Tibial nerve (tissue), 4 donors: ENCODE data around the gene MAGI1. TPM values are rescaled to one million over a fixed set of nuclear protein-coding genes. Genes with fewer than 3 reads are reported as not detected.
A peak's percentile ranks its signal among the peaks of the same experiment; 100 is the strongest.
"Not testable (repeated sequence)": the region's sequence is repeated elsewhere in the genome, so short reads cannot be mapped to it uniquely, and the experiment has no call there.

Experiments used
- DNase-seq, 2 donors: peaks; one replicate each; pipeline ENCODE4 v3.0.0-alpha.2; 2019; ENCODE audit warnings: low spot score in 2 of 2
- H3K27ac ChIP-seq, 4 donors: fragments of 200-600 bp; sonication (generic) in 3 of 4; one replicate each; pipeline ENCODE4 v1.5.1; 2017 to 2019; ENCODE audit warnings: mild to moderate bottlenecking in 1 of 4
- H3K27me3 ChIP-seq, 2 donors: fragments of 200-600 bp; sonication (generic) in 1 of 2; one replicate each; pipeline versions ENCODE4 v1.5.1 to v1.6.0; 2017 to 2019
- H3K36me3 ChIP-seq, 3 donors: fragments of 200-600 bp; sonication (generic); one replicate each; pipeline ENCODE4 v1.5.1; 2018 to 2019
- H3K4me1 ChIP-seq, 4 donors: fragments of 200-600 bp; sonication (generic) in 3 of 4; one replicate each; pipeline ENCODE4 v1.5.1; 2017 to 2019
- H3K4me3 ChIP-seq, 4 donors: fragments of 200-600 bp; sonication (generic) in 3 of 4; one replicate each; pipeline ENCODE4 v1.5.1; 2017 to 2019; ENCODE audit warnings: mild to moderate bottlenecking in 1 of 4, moderate library complexity in 1 of 4
- H3K9me3 ChIP-seq, 4 donors: fragments of 200-600 bp; sonication (generic) in 3 of 4; one replicate each; pipeline ENCODE4 v1.5.1; 2017 to 2019
- EP300 ChIP-seq, 2 donors: sonication (generic); formaldehyde crosslinking; IDR thresholded peaks; one replicate each; pipeline ENCODE4 v1.6.1; 2017; ENCODE audit warnings: antibody characterized with exemption in 2 of 2, mild to moderate bottlenecking in 1 of 2
- POLR2A ChIP-seq, 2 donors: fragments of 450-650 bp; IDR thresholded peaks; one replicate each; pipeline ENCODE4 v1.6.1; 2017; ENCODE audit warnings: antibody characterized with exemption in 2 of 2, mild to moderate bottlenecking in 2 of 2, moderate library complexity in 2 of 2
- WGBS, 2 donors: methylation state at CpG; one replicate each; pipeline ENCODE4 v1.1.5; 2018; 5-methylcytosine and 5-hydroxymethylcytosine counted together
- total RNA-seq, 4 donors: library from RNA; depleted of rRNA; stranded (reverse); fragments of >200 nt; gene quantifications; one replicate each; pipeline ENCODE4 v1.1.0, GENCODE V29; 2016
- TF ChIP-seq, protein P1 (sequence below), 5 experiments: fragments of 200-600 bp in 3 of 5; fragments of 450-650 bp in 2 of 5; sonication (generic) in 3 of 5; IDR thresholded peaks; one replicate each; pipeline ENCODE4 v1.5.1; 2016 to 2019; ENCODE audit warnings: antibody characterized with exemption in 5 of 5, mild to moderate bottlenecking in 3 of 5, moderate library complexity in 2 of 5

Gene MAGI1
- total RNA-seq, 4 donors from 2014 or later: 30.6 to 52.8 (median 36.1) TPM

DNA sequence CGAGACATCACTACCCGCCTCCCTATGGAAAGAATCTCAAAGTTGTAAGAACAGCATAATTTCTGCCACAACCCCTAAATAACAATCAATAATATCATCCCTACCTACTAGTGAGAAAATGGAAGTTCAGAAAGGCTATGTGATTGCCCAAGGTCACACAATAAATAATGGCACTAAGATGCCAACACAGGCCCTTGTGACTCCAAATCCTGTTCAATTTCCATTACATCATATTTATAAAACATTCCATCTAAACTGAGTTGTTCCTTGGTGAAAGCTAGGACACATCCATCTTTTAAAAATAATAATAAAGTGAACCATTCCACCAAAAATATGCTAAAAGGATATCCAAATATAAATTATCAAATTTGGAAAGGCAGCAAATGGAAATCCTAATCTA lies 144.6 kb downstream of the MAGI1 start:
- no peak for DNase-seq
- Histone ChIP-seq H3K4me3 (no peak overlapping the region), H3K36me3 (no peaks in the 10 kb centered on the region), H3K27me3 (no peaks in the 10 kb centered on the region), H3K27ac (no peak overlapping the region), H3K4me1 (peaks cover 0 to 3% (median 0%) of the 10 kb centered on the region in 4 donors), H3K9me3 (no peaks in the 10 kb centered on the region)
- TF ChIP-seq, protein P1, sequence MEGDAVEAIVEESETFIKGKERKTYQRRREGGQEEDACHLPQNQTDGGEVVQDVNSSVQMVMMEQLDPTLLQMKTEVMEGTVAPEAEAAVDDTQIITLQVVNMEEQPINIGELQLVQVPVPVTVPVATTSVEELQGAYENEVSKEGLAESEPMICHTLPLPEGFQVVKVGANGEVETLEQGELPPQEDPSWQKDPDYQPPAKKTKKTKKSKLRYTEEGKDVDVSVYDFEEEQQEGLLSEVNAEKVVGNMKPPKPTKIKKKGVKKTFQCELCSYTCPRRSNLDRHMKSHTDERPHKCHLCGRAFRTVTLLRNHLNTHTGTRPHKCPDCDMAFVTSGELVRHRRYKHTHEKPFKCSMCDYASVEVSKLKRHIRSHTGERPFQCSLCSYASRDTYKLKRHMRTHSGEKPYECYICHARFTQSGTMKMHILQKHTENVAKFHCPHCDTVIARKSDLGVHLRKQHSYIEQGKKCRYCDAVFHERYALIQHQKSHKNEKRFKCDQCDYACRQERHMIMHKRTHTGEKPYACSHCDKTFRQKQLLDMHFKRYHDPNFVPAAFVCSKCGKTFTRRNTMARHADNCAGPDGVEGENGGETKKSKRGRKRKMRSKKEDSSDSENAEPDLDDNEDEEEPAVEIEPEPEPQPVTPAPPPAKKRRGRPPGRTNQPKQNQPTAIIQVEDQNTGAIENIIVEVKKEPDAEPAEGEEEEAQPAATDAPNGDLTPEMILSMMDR (IDR thresholded peaks at IDR 0.05): no peak
- no peak for TF ChIP-seq EP300 (IDR thresholded peaks at IDR 0.05)
- TF ChIP-seq POLR2A (IDR thresholded peaks at IDR 0.05): no peak
- WGBS, 2 donors: 96 to 100% methylated on average over 2 of the region's 2 CpGs

DNA sequence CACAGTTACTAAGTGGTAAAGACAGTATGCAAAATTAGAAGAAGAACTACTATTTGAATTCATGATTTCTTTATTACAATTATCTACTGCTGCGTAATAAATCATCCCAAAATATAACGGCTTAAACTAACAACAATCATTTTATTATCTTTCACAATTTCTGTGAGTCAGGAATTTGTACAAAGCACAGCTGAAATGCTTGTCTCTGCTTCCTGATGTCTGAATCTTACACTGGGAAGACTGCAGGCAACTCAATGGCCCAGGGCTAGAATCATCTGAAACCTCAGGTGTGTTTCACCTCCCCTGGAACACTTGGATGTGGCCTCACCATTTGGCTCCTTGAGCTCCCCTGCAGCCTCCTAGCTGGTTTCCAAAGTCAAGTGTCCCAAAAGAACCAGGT lies 145.1 kb downstream of the MAGI1 start:
- no peak for DNase-seq
- TF ChIP-seq POLR2A (IDR thresholded peaks at IDR 0.05): no peak
- no peak for TF ChIP-seq EP300 (IDR thresholded peaks at IDR 0.05)
- TF ChIP-seq, protein P1 (IDR thresholded peaks at IDR 0.05): no peak
- Histone ChIP-seq H3K4me3 (no peak overlapping the region), H3K4me1 (peaks cover 0 to 7% (median 0%) of the 10 kb centered on the region in 4 donors), H3K27me3 (no peaks in the 10 kb centered on the region), H3K9me3 (no peaks in the 10 kb centered on the region), H3K27ac (no peak overlapping the region), H3K36me3 (no peaks in the 10 kb centered on the region)
- 69 to 73% methylated on average over 2 of the region's 2 CpGs for WGBS, 2 donors

DNA sequence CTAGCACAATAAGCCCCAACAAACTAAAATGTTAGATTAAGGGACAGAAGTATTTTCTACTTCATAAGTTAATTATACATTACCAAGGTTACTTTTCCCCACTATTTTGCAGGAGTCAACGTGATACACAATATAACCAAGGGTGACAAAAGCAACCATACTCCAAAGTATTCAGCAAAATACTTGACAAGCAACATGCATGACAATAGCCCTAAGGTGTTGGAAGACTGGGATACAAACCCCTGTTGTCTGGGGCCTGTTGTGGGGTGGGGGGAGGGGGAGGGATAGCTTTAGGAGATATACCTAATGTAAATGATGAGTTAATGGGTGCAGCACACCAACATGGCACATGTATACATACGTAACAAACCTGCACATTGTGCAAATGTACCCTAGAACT lies 147.2 kb downstream of the MAGI1 start:
- H3K4me3 ChIP-seq, DNase-seq, H3K36me3 ChIP-seq, H3K4me1 ChIP-seq, H3K9me3 ChIP-seq, H3K27ac ChIP-seq, H3K27me3 ChIP-seq: not testable (repeated sequence)
- 85 to 95% methylated on average over 2 of the region's 2 CpGs for WGBS, 2 donors

DNA sequence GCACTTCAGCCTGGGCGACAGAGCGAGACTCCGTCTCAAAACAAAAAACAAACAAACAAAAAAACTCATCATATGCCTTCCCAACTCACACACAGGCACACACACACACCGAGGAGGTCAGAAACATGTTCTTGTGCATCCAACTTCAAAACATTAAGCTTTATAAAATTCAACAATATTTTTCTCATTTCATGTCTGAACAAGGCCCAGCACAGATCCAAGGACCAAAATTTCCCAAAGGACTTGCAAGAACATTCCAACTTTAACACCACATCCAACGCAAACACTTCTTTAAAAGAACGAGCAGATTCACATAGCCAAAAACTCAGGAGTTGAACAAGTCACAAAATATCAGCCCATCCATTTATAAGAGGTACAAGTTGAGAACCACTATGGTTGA lies 148.4 kb downstream of the MAGI1 start:
- WGBS, 2 donors: 78 to 84% methylated on average over 6 of the region's 6 CpGs
- no peaks in the 10 kb centered on the region for H3K27me3 ChIP-seq
- H3K36me3 ChIP-seq: no peaks in the 10 kb centered on the region
- H3K9me3 ChIP-seq: no peaks in the 10 kb centered on the region
- no peak for DNase-seq
- no peak overlapping the region for H3K4me3 ChIP-seq
- TF ChIP-seq POLR2A (IDR thresholded peaks at IDR 0.05): no peak
- TF ChIP-seq, protein P1 (IDR thresholded peaks at IDR 0.05): no peak
- no peak for TF ChIP-seq EP300 (IDR thresholded peaks at IDR 0.05)
- H3K4me1 ChIP-seq: peaks cover 0 to 7% (median 0%) of the 10 kb centered on the region in 4 donors
- peak overlapping the region in 1 of 4 donors; percentile 48 for H3K27ac ChIP-seq

DNA sequence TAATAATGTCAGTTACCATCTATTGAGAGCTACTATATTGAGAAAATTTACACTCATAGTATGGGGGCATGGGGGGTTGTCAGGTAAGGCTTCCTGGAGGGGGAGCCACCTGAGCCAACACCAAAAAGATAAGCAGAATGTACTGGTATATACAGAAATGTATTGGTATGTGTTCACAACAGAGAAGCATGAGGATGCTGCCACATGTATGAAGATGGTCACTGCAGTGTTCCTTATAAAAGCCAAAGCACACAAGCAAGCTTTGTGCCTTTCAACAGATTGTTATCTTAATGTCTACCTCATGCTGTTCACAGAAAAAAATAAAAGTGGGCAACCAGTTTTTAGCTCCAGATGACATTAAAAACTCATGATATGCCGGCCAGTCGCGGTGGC lies 149.0 kb downstream of the MAGI1 start:
- Histone ChIP-seq H3K4me1 (peaks cover 0 to 7% (median 0%) of the 10 kb centered on the region in 4 donors), H3K9me3 (no peaks in the 10 kb centered on the region), H3K4me3 (no peak overlapping the region), H3K27me3 (no peaks in the 10 kb centered on the region), H3K36me3 (no peaks in the 10 kb centered on the region), H3K27ac (peak overlapping the region in 2 of 4 donors; percentile 46 to 48)
- 93 to 98% methylated on average over 3 of the region's 3 CpGs for WGBS, 2 donors
- no peak for DNase-seq
- no peak for TF ChIP-seq POLR2A (IDR thresholded peaks at IDR 0.05)
- TF ChIP-seq, protein P1 (IDR thresholded peaks at IDR 0.05): no peak
- no peak for TF ChIP-seq EP300 (IDR thresholded peaks at IDR 0.05)
